GM19240 (cell line): ENCODE data around the gene HMGCS2.
"Not testable (repeated sequence)": the region's sequence is repeated elsewhere in the genome, so short reads cannot be mapped to it uniquely, and the experiment has no call there.

Experiments used
- DNase-seq: peaks from one replicate; pipeline ENCODE4 v3.0.0; 2011; ENCODE audit warnings: low spot score; ENCODE audit not compliant: insufficient read length

The HMGCS2 gene

DNA sequence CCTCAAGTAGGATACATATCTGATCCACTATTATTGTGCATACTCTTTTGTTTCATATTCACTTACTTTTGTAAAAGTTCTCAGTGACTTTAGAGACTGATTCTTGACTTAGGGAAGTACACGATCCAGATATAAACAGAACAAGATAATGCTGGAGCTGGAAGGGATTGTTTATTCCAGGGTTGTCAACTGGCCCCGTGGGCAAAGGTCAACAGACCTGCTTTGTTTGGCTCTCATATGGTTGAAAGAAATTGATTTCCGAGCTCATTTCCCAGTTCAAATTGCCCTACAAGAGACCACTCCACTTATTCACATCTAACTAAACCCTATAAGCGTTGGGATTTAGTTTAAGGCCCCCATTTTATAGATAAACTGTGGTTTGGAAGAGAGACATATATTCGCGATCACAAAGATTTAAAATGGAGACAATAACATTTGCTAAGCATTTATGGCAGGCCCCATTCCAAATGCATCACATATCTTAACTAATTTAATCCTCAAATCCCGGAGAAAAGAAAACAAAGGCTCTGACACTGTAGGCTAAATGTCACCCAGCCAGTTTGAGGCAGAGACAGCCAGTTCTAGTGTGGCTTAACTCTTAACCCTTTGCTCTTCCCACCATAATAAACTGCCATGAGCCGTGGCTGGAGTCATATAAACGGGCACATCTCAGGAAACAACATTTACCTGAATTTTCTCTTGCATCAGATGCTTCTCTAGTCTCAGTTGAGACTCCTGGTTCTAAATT lies 21.9 kb upstream of the HMGCS2 start:
- DNase-seq, result no peak

DNA sequence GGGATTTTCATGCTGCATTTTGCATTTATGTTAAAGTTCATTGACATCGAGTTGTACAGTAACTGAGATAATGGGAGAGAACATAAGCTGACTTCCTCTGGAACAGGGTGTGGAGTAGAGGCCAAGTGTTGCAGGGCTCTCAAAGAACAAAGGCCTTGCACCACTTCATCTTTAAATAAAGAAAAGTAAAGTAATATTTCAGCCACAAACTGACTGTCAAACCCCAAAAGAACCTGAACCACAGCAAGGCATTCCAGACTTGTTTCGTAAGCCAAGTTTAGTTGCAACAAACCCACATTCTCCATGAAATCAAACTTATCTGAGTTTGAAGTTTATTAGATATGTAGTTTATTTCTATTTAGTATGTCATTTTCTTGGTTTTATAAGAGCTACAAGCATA lies 19.1 kb upstream of the HMGCS2 start:
- no peak for DNase-seq

DNA sequence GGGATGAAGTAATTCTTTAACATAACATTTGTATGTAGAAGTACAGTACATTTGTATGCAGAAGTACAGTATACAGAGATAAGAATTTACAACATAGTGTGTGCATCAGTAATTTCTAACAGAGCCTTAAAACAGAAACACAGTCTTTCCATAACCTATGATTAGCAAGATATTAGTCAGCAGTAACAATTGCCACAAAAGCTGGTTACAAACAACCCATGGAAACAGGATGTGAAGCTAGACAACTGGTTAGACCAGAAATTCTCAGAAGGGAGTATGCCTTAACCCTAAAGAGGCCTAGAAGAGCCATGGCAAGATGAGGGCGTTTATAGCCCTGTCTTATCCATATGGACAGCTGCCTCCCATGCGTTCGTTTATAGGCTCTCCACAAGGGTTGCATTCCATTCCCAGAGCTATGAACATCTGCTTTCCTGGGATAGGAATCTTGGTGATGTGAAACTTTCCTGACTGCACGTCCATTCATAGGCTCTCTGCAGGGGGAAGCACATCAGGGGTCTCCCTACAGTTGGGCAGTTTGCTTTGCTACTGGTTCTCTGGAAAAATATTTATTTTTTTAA lies 17.9 kb upstream of the HMGCS2 start:
- not testable (repeated sequence) for DNase-seq

DNA sequence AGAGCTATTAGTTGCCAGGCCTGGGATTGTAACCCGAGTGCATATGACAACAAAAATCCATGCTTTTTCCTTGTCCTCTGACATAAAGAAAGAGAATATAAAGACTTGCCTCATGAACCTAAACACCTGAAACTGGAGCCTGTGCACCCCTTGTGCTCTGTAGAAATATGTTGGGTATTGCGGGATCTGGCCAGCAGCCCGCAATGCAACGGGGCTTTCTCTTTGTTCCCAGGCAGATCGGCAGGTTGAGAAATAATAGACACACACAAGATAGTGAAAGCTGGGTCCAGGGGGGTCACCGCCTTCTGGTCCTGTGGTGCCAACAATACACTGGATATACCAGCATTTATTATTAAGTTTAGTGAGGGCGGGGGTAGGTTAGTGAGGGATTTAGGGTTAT lies 17.3 kb upstream of the HMGCS2 start:
- DNase-seq, result not testable (repeated sequence)

DNA sequence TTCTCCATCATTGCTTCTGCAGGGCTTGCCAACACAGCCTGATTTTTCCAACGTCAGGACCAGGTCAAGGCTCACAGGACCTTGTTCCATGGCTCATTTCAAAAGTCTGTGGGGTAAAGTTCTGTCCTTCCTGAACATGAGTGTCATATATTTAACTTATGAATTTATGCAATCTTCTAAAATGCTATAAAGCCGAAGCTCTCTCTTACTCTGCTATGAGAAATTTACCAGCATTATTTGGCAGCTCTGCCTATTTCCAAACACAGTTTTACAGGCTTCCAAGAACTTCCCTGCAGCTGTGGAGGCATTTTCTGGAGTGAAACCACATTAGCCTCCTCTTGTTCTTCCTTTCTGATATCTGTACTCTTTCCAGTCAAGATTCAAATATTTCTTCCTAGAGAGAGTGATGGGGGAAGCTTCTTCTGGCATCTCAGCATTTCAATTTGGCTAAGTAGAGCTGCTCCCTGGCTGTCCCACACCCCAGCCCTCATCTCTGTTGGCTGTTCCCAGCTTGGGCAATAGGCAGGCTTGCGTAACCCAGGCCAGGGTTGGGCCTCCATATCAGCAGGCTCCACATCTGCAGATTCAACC lies 15.6 kb upstream of the HMGCS2 start:
- DNase-seq, result no peak

DNA sequence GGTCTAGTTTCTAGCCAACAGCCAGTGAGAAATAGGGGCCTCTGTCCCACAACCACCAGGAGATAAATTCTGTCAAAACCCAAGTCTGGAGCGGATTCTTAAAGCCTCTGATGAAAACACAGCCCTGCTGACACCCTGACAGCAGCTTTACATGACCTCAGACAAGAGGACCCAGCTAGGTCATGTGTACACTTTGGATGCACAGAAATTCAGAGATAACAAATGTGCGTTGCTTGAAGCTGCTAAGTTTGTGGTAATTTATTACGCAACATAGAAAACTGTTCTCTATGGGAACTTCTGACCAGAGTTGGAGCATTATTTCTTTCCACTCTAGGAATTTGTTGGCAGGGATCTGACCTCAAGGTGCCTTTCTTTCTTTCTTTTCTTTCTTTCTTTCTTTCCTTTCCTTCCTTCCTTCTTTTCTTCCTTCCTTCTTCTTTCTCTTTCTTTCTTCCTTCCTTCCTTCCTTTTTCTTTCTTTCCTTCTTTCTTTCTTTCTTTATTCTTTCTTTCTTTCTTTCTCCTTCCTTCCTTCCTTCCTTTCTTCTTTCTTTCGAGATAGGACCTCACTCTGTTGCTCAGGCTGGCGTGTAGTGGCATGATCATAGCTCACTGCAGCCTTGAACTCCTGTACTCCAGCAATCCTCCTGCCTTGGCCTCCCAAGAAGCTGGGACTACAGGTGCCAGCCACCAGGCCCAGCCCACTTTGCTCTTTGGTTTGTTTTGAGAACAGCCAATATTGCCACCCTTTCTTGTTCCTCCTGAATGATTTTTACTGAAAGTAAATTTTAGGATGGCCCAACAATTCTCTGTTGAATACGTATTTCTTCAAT lies 14.9 kb upstream of the HMGCS2 start:
- DNase-seq, result no peak

GRCh38 chr1:119782631-119783325 lies 14.1 kb upstream of the HMGCS2 start:
- no peak for DNase-seq

DNA sequence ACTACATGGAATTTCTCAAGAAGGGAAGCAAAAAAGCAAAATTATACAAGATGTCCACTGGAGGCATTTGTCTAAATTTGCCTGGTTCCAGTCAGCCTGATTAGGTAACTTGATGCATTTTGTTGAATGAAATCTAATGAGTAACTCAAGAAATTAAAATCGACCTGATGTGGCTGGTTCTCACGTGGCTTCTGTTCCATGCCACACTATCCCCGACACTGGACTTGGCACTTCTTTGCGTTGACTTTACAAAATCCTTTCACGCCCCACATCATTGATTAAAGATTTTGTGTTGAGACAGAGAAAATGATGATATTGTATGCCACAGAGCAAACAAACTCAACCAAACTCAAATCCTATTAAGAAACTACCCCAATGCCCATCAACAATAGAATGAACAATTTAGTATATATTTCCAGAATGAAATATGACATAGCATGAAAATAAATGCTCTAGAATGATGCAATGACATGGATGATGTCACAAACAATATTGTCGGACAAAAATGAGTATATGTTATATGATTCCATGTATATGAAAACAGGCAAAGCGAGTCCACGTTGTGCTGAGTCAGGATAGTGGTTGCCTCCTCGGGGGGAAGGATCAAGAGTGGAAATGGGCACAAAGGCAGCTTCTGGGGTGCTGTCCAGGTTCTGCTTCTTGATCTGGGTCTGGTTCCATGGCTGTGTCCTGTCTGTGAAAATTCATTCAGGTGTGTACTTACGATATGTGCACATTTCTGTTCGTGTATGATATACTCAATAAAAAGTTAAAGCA lies 12.9 kb upstream of the HMGCS2 start:
- no peak for DNase-seq

GRCh38 chr1:119779869-119780356 lies 11.2 kb upstream of the HMGCS2 start:
- no peak for DNase-seq

DNA sequence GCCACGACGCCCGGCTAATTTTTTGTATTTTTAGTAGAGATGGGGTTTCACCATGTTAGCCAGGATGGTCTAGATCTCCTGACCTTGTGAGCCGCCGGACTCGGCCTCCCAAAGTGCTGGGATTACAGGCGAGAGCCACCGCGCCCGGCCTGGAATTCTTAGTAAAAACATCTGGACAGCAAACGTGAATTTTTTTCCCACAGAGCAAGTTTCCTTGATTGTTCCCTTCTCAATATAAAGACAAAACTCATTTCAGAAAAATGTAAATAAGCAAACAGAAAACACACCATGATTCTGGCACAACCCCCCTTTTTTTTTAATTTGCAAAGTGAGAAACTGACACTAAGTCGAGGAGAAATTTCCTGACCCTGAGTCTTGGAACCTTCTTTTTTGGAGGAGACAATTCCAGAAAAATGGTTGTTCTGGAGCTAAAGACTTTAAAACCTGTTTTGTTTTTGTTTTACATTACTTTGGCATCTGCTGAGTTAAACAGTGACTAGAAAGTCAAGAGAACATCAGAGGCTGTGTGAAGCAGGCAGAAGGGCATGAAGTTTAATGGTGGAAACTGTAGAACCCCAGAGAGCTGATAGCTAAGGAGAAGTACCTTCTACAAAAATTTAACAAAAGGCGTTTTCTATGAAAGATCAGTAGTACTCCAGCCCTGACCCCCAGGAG lies 10.3 kb upstream of the HMGCS2 start:
- no peak for DNase-seq

GRCh38 chr1:119778359-119778758 lies 9.7 kb upstream of the HMGCS2 start:
- no peak for DNase-seq

GRCh38 chr1:119774746-119775490 lies 6.2 kb upstream of the HMGCS2 start:
- no peak for DNase-seq

- DNase-seq, result no peak
Measured at GRCh38 chr1:119773711-119774241, 5.1 kb upstream of the HMGCS2 start.

DNA sequence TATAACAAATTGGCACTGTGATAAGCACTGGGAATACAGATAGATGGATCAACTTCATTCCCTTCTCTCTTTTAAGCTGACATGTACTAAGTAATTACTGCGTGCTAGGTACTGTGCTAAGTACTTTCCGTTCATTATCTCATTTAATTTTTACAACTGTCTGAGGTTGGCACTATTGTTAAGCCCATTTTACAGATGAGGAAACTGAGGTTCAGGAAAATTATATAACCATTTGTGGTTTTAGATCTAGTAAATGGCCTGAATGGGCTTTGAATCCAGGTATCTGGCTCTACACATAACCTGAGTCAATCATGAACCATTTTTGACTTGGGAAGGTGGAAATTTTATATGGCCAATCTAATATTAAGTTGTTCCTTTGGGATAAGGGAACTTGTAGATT lies 3.6 kb upstream of the HMGCS2 start:
- no peak for DNase-seq

- DNase-seq, result no peak
Measured at GRCh38 chr1:119771770-119772169, 3.1 kb upstream of the HMGCS2 start.

- no peak for DNase-seq
Measured at GRCh38 chr1:119771016-119771415, 2.3 kb upstream of the HMGCS2 start.

- no peak for DNase-seq
Measured at GRCh38 chr1:119767486-119767885, 1.2 kb downstream of the HMGCS2 start.

GRCh38 chr1:119766374-119766794 lies 2.3 kb downstream of the HMGCS2 start:
- DNase-seq, result no peak

- no peak for DNase-seq
Measured at GRCh38 chr1:119764220-119764619, 4.5 kb downstream of the HMGCS2 start.
